Neural crest cell (in vitro differentiated cells): ENCODE results near the gene SUN5. TPM values are rescaled to one million over a fixed set of nuclear protein-coding genes. Genes with fewer than 3 reads are reported as not detected.

ENCODE experiments used
- DNase-seq: peaks from one replicate; pipeline ENCODE4 v3.0.0; 2021; ENCODE audit warnings: low read depth, mixed read lengths, low spot score
- H3K27ac Mint-ChIP-seq: one replicate; pipeline ENCODE4 v1.8.0; 2021; ENCODE audit warnings: mild to moderate bottlenecking, mixed read lengths; ENCODE audit not compliant: unreplicated experiment
- H3K27me3 Mint-ChIP-seq: 2 replicates; pipeline ENCODE4 v1.8.0; 2021; ENCODE audit warnings: low read depth, mild to moderate bottlenecking, mixed read lengths
- H3K36me3 Mint-ChIP-seq: 2 replicates; pipeline ENCODE4 v1.8.0; 2021; ENCODE audit warnings: low read depth, mild to moderate bottlenecking, mixed read lengths
- H3K4me1 Mint-ChIP-seq: 2 replicates; pipeline ENCODE4 v1.8.0; 2021; ENCODE audit warnings: mixed read lengths
- H3K4me3 Mint-ChIP-seq: one replicate; pipeline ENCODE4 v1.8.0; 2021; ENCODE audit warnings: mild to moderate bottlenecking, mixed read lengths
- H3K9me3 Mint-ChIP-seq: 2 replicates; pipeline ENCODE4 v1.8.0; 2021; ENCODE audit warnings: mixed read lengths
- CTCF ChIP-seq: fragments of 200-600 bp; sonication (generic); conservative IDR thresholded peaks from 2 replicates; pipeline ENCODE4 v1.5.0; 2021; ENCODE audit warnings: antibody characterized with exemption, mild to moderate bottlenecking
- total RNA-seq: library from RNA; stranded (reverse); gene quantifications from 2 replicates; pipeline ENCODE4 v1.2.1, GENCODE V29; 2021

SUN5 gene
- total RNA-seq, 1 donor from 2014 or later = not detected

DNA sequence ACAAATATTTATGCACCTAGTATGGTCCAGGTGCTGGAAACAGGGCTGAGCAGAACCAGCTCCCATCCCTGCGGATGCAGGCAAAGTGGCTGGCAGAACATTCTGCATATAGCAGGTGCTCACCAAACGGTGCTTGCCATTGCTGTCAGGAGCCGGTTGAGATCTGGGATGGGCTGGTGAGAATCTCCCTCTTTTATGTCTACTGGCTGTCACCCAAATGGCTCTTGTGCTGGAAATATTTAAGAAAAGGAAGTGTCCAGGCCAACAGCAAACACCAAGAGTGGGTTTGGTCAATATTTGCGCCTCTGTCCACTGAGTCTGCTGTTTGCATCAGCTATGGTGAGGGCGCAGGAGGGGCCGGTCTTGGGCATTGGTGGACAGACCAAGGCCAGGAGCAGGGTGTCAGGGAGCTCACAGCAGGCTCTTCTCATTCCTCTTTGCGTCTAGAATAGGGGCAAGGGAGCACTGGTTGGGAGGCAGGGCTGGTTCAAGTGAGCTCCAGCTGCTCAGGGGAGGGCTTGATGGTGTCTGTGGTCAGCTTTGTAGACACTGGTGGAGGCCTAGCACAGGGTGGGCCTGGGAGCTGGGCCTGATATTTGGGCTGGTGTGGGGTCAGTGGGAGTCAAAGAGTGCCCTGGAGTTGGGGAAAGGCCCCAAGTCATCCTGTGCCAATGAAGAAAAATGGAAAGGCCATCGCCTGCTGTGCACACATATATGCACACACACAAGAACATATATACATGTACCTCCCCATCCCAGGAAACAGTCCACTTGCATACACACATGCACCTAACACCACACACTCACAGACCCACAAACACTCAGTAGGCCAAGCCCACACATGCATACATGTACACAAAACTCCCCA lies 1.9 kb upstream of the SUN5 start:
- Mint-ChIP-seq H3K4me1 (peaks cover 19% of the 10 kb centered on the region), H3K27ac (no peak overlapping the region), H3K9me3 (peaks cover 3% of the 10 kb centered on the region), H3K4me3 (no peak overlapping the region), H3K27me3 (no peaks in the 10 kb centered on the region), H3K36me3 (no peaks in the 10 kb centered on the region)
- no peak for TF ChIP-seq CTCF
- no peak for DNase-seq

GRCh38 chr20:33005132-33005566 lies 916 bp upstream of the SUN5 start:
- H3K27me3 Mint-ChIP-seq = no peaks in the 10 kb centered on the region
- H3K4me3 Mint-ChIP-seq = no peak overlapping the region
- H3K36me3 Mint-ChIP-seq = no peaks in the 10 kb centered on the region
- H3K4me1 Mint-ChIP-seq = peaks cover 16% of the 10 kb centered on the region
- DNase-seq = peak; percentile 40
- peak; percentile 75 for TF ChIP-seq CTCF
- no peak overlapping the region for H3K27ac Mint-ChIP-seq
- peaks cover 3% of the 10 kb centered on the region for H3K9me3 Mint-ChIP-seq

- no peaks in the 10 kb centered on the region for H3K27me3 Mint-ChIP-seq
- no peak overlapping the region for H3K4me3 Mint-ChIP-seq
- H3K4me1 Mint-ChIP-seq = no peaks in the 10 kb centered on the region
- TF ChIP-seq CTCF = no peak
- no peak for DNase-seq
- H3K9me3 Mint-ChIP-seq = peaks cover 3% of the 10 kb centered on the region
- H3K36me3 Mint-ChIP-seq = no peaks in the 10 kb centered on the region
- peak overlapping the region; percentile 23 for H3K27ac Mint-ChIP-seq
These were observed 2.0 kb downstream of the SUN5 start for GRCh38 chr20:33002087-33002808.

DNA sequence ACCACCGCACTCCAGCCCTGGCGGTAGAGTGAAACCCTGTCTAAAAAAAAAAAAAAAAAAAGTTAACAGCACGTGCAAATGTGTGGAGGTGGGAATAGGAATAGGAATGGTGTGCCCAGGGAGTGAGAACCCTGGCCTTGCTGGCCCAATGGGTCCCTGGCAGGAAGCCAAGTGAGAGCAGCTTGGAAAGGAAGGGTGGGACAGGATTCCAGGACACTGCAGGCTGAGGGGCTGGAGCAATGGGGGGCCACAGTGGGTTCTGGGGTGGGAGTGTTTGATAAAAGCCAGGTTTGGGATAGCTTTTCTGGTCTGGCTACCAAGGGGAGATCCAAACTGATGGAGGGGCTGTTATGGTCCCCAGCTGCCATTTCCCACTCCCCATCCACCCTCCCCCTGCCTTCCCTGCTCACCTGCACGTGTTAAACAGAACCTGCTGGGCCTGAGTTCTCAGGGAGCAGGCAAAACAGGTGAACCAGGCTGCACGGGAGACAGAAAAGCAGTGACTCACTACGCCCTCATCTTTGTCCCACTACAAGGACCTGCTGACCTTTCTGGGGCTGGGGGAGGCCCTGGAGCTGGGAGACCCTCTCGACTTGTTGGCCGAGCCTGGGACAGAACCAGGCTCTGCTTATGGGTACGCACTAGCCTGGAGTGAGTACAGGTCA lies 3.3 kb downstream of the SUN5 start:
- H3K4me1 Mint-ChIP-seq = no peaks in the 10 kb centered on the region
- H3K36me3 Mint-ChIP-seq = peaks cover under 1% of the 10 kb centered on the region
- H3K27ac Mint-ChIP-seq = no peak overlapping the region

More for the DNA sequence above, 3.3 kb downstream of the SUN5 start:
- no peak for TF ChIP-seq CTCF
- H3K9me3 Mint-ChIP-seq = peaks cover 13% of the 10 kb centered on the region
- H3K4me3 Mint-ChIP-seq = no peak overlapping the region
- H3K27me3 Mint-ChIP-seq = peaks cover 3% of the 10 kb centered on the region
- no peak for DNase-seq
